Hepatocyte (in vitro differentiated cells): ENCODE measurements around the gene SNRNP25.

ENCODE experiments used
- CTCF ChIP-seq: fragments of 200-600 bp; sonication (generic); IDR thresholded peaks from 2 replicates; pipeline ENCODE4 v1.5.1; 2016; ENCODE audit warnings: antibody characterized with exemption, mild to moderate bottlenecking; ENCODE audit not compliant: poor library complexity
- EZH2 ChIP-seq: fragments of 200-600 bp; sonication (generic); IDR thresholded peaks from 2 replicates; pipeline ENCODE4 v1.6.1; 2016; ENCODE audit warnings: antibody characterized with exemption, mild to moderate bottlenecking, borderline replicate concordance
- EZH2phosphoT487 ChIP-seq: fragments of 200-600 bp; sonication (generic); IDR thresholded peaks from one replicate; pipeline ENCODE4 v1.6.1; 2018; ENCODE audit warnings: antibody characterized with exemption, mild to moderate bottlenecking, low read depth, moderate library complexity; ENCODE audit not compliant: unreplicated experiment, severe bottlenecking

- TF ChIP-seq CTCF (no peak), EZH2phosphoT487 (no peak), EZH2 (no peak)
These were observed 29.5 kb downstream of the SNRNP25 start for GRCh38 chr16:83060-83603.
